HCEC 1CT (cell line): Measurements from ENCODE around the gene NDUFAF8.

Experiments
- DNase-seq: peaks from one replicate; pipeline ENCODE4 v3.0.0-alpha.2; 2017

Gene NDUFAF8

GRCh38 chr17:81253358-81254131 is 14.4 kb downstream of the NDUFAF8 start:
- DNase-seq, result no peak

GRCh38 chr17:81254955-81255717 is 16.0 kb downstream of the NDUFAF8 start:
- peak; percentile 79 for DNase-seq

- peak; percentile 44 for DNase-seq
Observed at GRCh38 chr17:81256616-81257015, 17.5 kb downstream of the NDUFAF8 start.

- no peak for DNase-seq
Observed at GRCh38 chr17:81257533-81257932, 18.4 kb downstream of the NDUFAF8 start.

DNA sequence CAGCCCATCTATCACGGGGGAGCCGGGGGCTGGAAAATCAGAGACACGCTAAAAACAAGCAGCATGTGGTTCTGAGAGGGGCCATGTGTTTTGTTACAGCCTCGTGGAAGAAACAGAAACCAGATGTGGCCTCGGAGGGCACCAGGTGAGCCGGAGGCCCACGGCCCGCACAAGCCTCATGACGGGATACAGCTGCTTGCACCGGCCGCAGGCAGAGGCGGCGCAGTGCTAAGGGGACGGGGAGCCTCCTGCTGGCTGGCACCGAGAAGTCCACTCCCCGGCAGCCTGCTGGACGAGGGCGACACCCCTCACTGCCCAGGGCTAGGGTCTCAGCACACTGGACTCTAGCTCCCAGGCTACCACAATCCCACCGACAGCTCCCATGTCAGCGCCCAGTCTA is 19.2 kb downstream of the NDUFAF8 start:
- DNase-seq, result no peak

DNA sequence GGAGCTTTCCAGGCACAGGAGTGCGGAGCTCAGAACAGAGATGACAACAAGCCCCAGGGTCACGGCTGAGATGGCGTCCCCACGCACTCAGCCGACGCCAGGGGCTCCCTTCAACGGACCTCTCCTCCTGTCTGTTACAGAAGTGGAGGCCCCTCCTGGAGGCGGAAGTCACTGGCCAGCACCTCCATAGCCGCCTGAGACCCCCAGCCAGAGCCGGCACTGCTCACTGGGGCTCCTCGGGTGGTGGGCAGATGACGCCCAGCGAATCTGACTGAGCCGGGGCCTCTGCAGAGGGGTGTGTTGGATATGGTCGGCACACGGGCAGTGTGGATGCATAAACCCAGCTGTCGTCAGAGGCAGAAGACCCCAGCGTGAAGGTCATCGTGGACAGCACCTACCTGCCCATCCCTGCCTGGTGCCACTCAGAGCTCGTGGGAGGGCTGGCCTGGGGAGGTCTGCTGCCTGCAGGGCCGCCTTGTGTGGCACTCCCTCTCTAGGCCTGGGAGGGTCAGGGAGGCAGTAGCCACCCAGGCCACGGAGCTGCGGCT is 20.0 kb downstream of the NDUFAF8 start:
- no peak for DNase-seq

DNA sequence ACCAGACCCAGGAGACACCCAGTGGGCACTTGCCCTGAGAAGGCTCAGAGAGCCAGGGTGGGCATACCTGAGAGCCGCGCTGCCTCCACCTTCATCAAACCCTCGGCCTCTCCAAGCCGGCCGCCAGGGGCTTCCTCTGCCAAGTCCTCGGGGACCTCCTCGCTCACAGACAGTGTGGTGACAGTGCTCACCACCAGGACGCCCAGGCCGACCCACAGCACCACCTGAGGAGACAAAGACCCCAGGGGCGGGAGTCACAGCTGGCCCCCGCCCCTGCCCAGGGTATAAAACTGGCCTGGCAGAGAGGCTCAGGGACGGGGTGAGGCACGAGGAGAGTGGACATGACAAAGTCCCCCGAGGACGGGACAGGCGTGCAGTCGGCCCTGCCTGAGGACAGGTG is 21.1 kb downstream of the NDUFAF8 start:
- DNase-seq, result no peak

- DNase-seq, result no peak
Observed at GRCh38 chr17:81260641-81261040, 21.5 kb downstream of the NDUFAF8 start.

- no peak for DNase-seq
Observed at GRCh38 chr17:81261096-81261495, 22.0 kb downstream of the NDUFAF8 start.

DNA sequence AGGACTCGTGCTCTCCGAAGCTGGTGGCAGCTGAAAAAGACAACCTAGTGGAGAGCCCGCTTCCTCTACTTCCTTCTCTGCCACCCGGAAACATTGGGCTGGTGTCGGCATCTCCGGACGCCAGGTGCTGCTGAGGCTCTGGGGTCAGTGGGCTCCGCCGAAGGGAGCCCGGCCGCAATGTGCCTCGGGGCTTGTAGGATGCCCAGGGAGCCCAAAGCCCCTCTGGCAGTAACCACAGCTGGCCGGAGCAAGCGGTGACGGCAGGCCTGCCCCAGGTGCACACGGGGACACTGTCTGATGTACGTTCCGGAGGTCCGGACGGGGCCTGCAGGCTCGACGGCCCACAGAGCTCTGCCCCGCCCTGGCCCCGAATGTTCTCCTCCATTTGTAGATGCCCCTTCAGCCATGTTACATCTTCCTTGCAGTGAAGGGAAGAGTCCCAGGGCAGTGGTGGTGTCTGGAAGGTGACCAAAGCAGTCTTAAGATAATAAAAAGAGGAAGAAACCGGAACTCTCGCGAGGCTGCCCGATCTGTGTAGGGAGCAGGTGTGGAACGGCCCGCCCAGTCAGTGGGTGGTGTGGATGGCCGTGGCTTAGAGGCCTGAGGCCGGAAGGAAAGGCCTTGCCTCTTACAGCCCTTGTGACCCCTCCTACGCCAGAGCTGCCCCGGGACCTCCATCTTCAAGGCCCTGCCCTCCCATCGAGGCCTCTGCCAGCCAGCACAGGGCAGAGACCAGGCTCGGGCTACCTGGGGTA is 22.6 kb downstream of the NDUFAF8 start:
- DNase-seq, result no peak

- DNase-seq, result no peak
Observed at GRCh38 chr17:81263371-81264181, 24.5 kb downstream of the NDUFAF8 start.

DNA sequence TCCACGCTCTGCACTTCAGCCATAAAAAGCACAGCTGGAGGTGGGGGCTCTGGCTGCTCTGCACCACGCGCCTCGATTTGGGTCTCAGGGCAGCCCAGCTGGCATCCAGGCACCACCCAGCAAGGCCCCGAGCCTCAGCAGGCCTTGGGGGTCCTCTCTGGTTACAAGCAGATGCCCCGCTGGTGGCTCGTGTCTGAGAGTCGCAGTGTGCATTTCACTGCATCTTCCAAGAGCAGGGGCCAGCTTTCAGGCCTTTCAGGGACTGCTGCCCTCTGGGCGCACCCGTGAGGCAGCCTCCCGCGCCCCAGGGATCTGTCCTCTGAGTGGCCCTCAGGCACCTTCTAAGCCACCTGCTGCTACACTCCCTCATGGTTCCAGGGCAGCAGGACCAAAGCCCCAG is 25.5 kb downstream of the NDUFAF8 start:
- no peak for DNase-seq

DNA sequence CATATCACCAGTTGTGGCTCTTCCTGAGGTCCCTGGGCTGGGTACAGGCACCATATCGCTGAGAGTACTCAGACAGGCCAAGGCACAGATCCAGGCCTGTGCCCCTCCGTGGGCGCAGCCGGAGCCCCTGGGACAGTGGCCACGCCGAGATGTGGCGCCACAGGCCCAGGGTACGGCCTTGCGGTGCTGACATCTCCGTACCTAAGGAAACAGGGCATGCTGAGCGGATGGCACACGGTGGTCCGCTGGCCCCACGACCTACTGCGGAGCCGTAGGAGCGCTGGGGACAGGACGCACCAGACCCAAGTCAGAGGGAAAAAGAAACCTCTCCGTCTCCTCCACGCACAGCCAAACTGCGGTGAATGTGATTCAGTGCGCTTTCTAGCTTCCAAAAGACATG is 26.5 kb downstream of the NDUFAF8 start:
- DNase-seq, result no peak

- DNase-seq, result no peak
Observed at GRCh38 chr17:81267390-81268067, 28.4 kb downstream of the NDUFAF8 start.

- DNase-seq, result no peak
Observed at GRCh38 chr17:81270279-81270678, 31.2 kb downstream of the NDUFAF8 start.

- no peak for DNase-seq
Observed at GRCh38 chr17:81271226-81271625, 32.1 kb downstream of the NDUFAF8 start.

DNA sequence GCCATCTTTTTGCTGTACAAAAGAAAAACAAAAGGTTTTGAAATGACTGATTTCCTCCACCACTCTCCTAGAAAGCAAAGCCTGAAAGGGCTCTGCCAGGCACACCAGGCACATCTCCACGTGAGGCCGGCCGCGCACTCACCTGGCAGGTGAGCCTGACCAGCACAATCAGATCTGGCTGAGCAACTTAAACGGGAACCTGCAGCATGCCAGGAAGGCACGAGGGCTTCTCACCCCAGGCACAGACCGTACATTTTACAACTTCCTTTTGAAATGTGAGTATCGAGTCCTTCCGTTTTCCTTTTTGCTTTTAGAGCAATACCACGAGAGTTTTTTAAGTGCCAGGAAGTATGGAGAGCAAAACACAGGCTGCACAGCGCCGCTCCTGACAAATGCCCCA is 33.5 kb downstream of the NDUFAF8 start:
- no peak for DNase-seq

DNA sequence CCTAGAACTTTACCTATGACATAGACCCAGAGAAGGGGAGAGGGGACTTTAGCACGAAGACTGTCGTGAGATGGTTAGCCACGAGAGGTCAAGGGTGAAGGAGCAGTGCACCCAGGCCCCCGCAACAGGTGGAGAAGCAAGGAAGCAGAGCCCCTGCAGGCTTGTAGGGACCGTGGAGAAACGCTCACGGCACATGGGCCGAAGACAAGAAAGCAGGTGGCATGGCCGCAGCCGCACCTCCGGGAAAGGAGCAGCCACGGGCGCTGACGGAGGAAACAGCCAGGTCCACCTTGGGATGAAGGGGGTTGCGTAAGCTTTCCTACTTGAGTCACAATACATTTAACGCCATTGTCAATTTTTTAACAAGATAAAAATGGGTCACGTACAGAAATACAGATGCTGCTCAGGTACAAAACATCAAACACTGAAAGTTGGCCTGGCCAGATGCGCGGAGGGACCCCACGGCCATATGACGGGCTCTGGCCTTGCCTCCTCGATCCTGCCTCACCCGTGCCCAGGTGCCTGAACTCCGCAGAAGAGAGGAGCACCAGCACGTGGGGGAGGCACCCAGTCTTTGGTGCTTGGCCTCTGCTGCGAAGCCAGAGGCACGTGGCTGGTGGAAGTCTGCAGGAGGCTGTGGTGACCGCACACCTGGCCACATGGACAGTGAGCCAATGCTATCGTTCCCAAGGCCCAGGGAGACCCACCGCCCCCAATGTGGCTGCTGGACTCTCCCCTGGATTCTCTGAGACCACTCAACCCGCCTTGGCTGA is 34.8 kb downstream of the NDUFAF8 start:
- no peak for DNase-seq

DNA sequence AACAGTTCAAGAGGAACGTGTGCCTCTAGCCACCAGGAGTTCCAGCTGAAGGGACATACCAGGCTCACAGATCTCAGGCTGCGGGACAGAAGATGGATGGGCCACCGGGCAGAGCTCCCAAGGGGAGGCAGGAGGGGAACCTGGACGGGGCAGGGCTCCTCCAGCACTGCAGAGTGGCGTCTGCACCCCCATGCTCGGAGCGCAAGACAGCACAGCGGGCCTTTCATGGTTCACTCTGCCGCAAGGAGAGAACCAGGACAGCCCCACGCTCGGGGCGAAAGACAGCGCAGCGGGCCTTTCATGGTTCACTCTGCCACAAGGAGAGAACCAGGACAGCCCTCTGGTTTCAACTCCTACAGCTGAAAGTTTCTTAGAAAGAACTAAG is 35.3 kb downstream of the NDUFAF8 start:
- DNase-seq, result no peak

GRCh38 chr17:81276781-81277180 is 37.7 kb downstream of the NDUFAF8 start:
- no peak for DNase-seq

DNA sequence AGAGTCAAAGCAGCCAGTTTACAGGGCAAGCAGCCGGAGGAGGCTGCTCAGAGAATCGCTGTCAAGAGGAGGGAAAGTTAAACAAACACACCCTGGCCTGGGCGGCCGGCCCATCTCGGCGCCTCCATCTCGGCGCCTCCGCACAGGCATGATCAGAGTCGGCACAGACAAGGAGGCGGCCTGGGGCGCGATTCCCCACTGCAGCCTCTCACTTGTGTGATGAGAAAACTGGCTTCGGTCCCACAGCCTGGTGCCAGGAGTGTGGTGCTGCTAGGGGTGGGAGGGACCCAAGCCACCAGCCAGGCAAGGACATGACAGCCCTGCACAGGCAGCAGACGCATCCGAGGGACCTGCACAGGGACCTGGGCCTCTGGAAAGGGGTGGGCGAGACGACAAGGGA is 38.3 kb downstream of the NDUFAF8 start:
- no peak for DNase-seq
